NCI-H1417 treated with DMSO at 0.1 percent for 48 hours (cell line): ENCODE results near the gene DPEP1.

Experiments
- DNase-seq: peaks from one replicate; lab custom pipeline; 2025; lab: John Stamatoyannopoulos, UW

Gene DPEP1

GRCh38 chr16:89687092-89687940 lies 73.9 kb downstream of the DPEP1 start:
- DNase-seq, result no peak
